Gastroesophageal sphincter (tissue), 4 donors: ENCODE measurements around the gene DRD2. TPM values are rescaled to one million over a fixed set of nuclear protein-coding genes. Genes with fewer than 3 reads are reported as not detected.

Experiments used
- ATAC-seq: fragments of 150-250 bp; one replicate; pipeline ENCODE4 v1.9.1; 2016; ENCODE audit warnings: mild to moderate bottlenecking, moderate library complexity
- H3K27ac ChIP-seq, 4 donors: fragments of 200-600 bp; sonication (generic) in 3 of 4; 1 replicate in 3 of 4; 2 replicates in 1 of 4; pipeline ENCODE4 v1.5.1; 2016 to 2019
- H3K27me3 ChIP-seq: fragments of 200-600 bp; sonication (generic); one replicate; pipeline ENCODE4 v1.5.1; 2019
- H3K36me3 ChIP-seq, 2 donors: fragments of 200-600 bp; sonication (generic); one replicate each; pipeline ENCODE4 v1.5.1; 2019; ENCODE audit warnings: control low read depth in 1 of 2
- H3K4me1 ChIP-seq, 3 donors: fragments of 200-600 bp; sonication (generic); 1 replicate in 2 of 3; 2 replicates in 1 of 3; pipeline ENCODE4 v1.5.1; 2016 to 2019; ENCODE audit warnings: control low read depth in 2 of 3
- H3K4me3 ChIP-seq, 2 donors: fragments of 200-600 bp; sonication (generic); one replicate each; pipeline ENCODE4 v1.5.1; 2019; ENCODE audit warnings: mild to moderate bottlenecking in 1 of 2, moderate library complexity in 1 of 2
- H3K9me3 ChIP-seq, 3 donors: fragments of 200-600 bp; sonication (generic); one replicate each; pipeline ENCODE4 v1.5.1; 2017 to 2019; ENCODE audit warnings: control low read depth in 2 of 3
- EP300 ChIP-seq: sonication (generic); formaldehyde crosslinking; IDR thresholded peaks from one replicate; pipeline ENCODE4 v1.6.1; 2017; ENCODE audit warnings: antibody characterized with exemption, mild to moderate bottlenecking
- POLR2A ChIP-seq, 2 donors: fragments of 450-650 bp; IDR thresholded peaks; one replicate each; pipeline ENCODE4 v1.6.1; 2017; ENCODE audit warnings: antibody characterized with exemption in 2 of 2, mild to moderate bottlenecking in 2 of 2, moderate library complexity in 1 of 2
- POLR2AphosphoS5 ChIP-seq: sonication (generic); formaldehyde crosslinking; IDR thresholded peaks from one replicate; pipeline ENCODE4 v1.6.1; 2017; ENCODE audit warnings: antibody characterized with exemption
- WGBS, 2 donors: methylation state at CpG; one replicate each; pipeline ENCODE4 v1.1.5; 2018; ENCODE audit warnings: low coverage in 1 of 2; 5-methylcytosine and 5-hydroxymethylcytosine counted together
- total RNA-seq, 4 donors: library from RNA; depleted of rRNA; stranded (reverse); fragments of >200 nt; gene quantifications; one replicate each; pipeline ENCODE4 v1.1.0, GENCODE V29; 2016
- TF ChIP-seq, protein P1 (sequence below), 4 experiments: fragments of 200-600 bp in 2 of 4; fragments of 450-650 bp in 2 of 4; sonication (generic) in 1 of 4; IDR thresholded peaks; one replicate each; pipeline ENCODE4 v1.5.1; 2017 to 2019; ENCODE audit warnings: antibody characterized with exemption in 4 of 4, mild to moderate bottlenecking in 2 of 4, moderate library complexity in 2 of 4

Gene DRD2
- total RNA-seq, 4 donors from 2014 or later: 0.13 to 0.35 TPM; not detected in 2

DNA sequence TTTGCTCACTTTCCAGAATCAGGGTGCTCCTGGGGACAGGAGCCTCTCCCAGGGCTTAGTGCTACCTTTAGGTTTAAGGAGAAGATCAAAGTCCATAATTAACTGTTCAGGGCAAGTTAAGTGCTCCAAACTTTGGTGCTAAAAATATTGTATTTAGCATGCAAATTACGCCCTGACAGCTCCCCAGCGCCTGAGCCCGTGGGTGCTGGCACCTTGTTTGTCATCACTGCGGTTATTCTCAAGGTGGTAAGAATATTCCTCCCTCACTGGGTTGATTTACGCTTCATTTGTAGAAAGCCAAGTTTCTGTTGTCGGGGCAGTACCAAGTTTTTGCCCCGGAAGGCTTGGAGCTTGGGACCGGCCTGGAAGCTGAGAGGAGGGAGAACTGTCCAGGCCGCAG lies 66.3 kb downstream of the DRD2 start:
- TF ChIP-seq POLR2AphosphoS5 (no peak), EP300 (no peak), POLR2A (IDR thresholded peaks at IDR 0.05) (no peak)
- no peaks in the 10 kb centered on the region for H3K9me3 ChIP-seq
- no CpG with 5 or more reads among the region's 9 CpGs for WGBS, 2 donors

DNA sequence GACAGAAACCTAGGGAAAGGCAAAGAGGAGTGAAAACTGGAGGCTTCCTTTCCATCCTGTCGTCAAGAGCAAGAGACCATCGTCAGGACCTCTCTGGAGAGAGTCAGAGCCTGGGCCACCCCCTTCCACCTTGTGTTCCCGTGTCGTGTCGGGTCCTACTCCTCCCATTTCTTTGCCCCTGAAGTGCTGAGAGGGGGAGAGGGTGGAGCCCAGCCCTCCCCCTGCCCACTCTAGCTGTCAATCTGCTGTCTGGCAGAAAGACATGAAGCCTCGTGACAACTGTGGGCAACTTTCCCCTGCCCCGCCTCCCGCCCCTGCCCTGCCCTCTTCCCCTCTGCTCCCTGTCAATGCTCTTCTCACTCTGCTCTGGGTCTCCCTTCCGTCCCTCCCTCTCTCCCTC lies 67.0 kb downstream of the DRD2 start:
- Histone ChIP-seq H3K36me3 (no peaks in the 10 kb centered on the region), H3K9me3 (no peaks in the 10 kb centered on the region), H3K27ac (no peak overlapping the region), H3K4me3 (no peak overlapping the region), H3K27me3 (no peaks in the 10 kb centered on the region), H3K4me1 (no peaks in the 10 kb centered on the region)
- 38 to 70% methylated on average over 7 to 8 of the region's 9 CpGs for WGBS, 2 donors
- TF ChIP-seq POLR2AphosphoS5: no peak
- no peak for TF ChIP-seq POLR2A (IDR thresholded peaks at IDR 0.05)
- no peak for TF ChIP-seq EP300
- TF ChIP-seq, protein P1, sequence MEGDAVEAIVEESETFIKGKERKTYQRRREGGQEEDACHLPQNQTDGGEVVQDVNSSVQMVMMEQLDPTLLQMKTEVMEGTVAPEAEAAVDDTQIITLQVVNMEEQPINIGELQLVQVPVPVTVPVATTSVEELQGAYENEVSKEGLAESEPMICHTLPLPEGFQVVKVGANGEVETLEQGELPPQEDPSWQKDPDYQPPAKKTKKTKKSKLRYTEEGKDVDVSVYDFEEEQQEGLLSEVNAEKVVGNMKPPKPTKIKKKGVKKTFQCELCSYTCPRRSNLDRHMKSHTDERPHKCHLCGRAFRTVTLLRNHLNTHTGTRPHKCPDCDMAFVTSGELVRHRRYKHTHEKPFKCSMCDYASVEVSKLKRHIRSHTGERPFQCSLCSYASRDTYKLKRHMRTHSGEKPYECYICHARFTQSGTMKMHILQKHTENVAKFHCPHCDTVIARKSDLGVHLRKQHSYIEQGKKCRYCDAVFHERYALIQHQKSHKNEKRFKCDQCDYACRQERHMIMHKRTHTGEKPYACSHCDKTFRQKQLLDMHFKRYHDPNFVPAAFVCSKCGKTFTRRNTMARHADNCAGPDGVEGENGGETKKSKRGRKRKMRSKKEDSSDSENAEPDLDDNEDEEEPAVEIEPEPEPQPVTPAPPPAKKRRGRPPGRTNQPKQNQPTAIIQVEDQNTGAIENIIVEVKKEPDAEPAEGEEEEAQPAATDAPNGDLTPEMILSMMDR (IDR thresholded peaks at IDR 0.05): no peak
- no peak for ATAC-seq

More for the DNA sequence above, 66.3 kb downstream of the DRD2 start:
- Histone ChIP-seq H3K27me3 (no peaks in the 10 kb centered on the region), H3K4me1 (no peaks in the 10 kb centered on the region), H3K4me3 (no peak overlapping the region), H3K36me3 (no peaks in the 10 kb centered on the region), H3K27ac (no peak overlapping the region)
- no peak for ATAC-seq

DNA sequence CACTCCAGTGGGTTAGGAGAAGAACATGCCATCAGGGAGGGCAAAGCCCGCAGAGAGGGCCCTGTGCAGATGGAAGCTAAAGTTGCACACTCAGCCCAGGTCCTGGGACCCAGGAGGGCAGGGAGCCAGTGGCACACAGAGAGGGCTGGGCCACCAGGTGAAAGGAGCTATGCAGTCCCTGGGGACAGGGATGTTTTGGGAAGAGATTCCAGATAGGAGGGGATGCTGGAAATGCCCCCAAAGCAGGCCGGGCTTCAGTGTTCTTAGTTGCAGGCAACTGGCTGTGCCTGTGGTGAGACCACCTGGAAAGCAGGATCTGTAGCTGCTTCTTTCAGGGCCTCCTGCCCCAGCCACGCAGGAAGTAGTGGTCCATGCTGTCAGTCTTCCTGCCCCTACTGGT lies 68.0 kb downstream of the DRD2 start:
- H3K27ac ChIP-seq: no peak overlapping the region
- WGBS, 2 donors: 77 to 100% methylated on average over 1 to 2 of the region's 3 CpGs
- H3K9me3 ChIP-seq: no peaks in the 10 kb centered on the region
- no peak overlapping the region for H3K4me3 ChIP-seq
- H3K27me3 ChIP-seq: no peaks in the 10 kb centered on the region
- no peak for TF ChIP-seq POLR2AphosphoS5
- TF ChIP-seq, protein P1 (IDR thresholded peaks at IDR 0.05): no peak
- TF ChIP-seq EP300: no peak
- no peak for TF ChIP-seq POLR2A (IDR thresholded peaks at IDR 0.05)
- ATAC-seq: no peak
- H3K4me1 ChIP-seq: no peaks in the 10 kb centered on the region
- H3K36me3 ChIP-seq: no peaks in the 10 kb centered on the region

DNA sequence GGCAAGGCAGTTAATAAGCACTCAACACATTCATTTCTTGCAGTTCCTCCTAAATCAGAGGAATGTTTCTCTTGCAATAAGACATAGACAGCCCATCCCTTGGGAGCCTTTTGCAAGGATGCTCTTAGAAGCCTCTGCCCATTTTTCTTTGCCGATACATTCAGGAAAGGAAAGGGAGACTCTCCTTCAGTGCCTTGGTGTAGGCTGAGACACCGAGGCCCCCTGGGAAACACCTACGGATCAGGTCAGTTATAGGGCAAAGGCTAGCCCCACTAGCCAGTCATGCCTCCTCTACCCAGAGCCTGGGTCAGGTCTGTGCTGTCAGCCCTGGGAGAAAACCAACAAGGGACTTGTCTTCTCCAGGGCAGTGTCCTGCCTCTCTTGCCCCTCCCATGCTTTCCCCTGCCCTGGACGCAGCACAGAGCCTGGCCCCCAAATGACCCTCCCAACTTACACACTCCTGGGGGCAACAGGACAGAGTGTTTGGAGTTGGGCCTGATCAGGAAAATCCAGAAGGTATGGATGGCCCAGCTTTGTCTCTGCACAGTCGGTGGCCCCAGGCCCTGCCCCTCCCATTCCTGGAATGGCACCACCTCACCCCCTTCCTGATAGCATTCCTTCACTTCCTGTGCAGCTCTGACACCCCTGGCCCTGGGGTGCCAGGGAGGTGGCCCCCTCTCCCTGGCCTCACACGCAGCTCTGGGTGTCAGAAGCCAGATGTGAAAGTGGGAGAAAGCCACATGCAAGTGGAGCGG lies 69.3 kb downstream of the DRD2 start:
- WGBS, 2 donors: 67 to 100% methylated on average over 1 to 3 of the region's 7 CpGs
- H3K36me3 ChIP-seq: no peaks in the 10 kb centered on the region
- ATAC-seq: no peak
- no peaks in the 10 kb centered on the region for H3K9me3 ChIP-seq
- H3K4me1 ChIP-seq: no peaks in the 10 kb centered on the region
- TF ChIP-seq POLR2A (IDR thresholded peaks at IDR 0.05) (no peak), POLR2AphosphoS5 (no peak), EP300 (no peak)
- TF ChIP-seq, protein P1 (IDR thresholded peaks at IDR 0.05): no peak
- H3K27me3 ChIP-seq: no peaks in the 10 kb centered on the region
- no peak overlapping the region for H3K27ac ChIP-seq
- no peak overlapping the region for H3K4me3 ChIP-seq

DNA sequence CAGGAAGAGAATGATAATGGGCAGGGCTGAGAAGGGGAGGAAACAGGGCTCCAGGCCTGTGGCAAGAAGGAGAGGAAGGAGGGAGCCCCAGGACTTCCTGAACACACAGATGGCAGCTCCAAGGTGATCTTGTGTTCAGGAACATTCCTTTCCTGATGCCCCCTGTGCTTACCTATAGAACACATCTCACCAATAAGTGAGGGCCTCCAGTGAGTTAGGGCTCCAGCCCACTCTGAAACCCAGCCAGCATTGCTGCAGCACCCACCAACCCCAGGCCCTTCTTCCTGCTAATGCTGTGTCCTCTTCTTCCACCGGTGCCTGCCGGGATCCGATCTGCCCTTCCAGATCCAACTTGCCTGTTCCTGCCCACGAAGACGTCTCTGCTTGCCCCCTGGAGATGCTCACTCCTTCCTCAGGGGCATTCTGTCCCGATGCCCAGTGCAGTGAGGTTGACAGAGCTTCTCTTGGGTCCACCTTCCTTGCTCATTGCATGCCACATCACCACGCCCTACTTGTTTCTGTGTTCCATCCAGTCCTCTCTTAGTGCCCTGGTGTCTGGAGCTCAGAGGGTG lies 70.3 kb downstream of the DRD2 start:
- WGBS, 2 donors: 94% methylated on average over 5 of the region's 7 CpGs; no CpG with 5 or more reads in 1 of the 2 donors
- peaks cover 0 to under 1% of the 10 kb centered on the region in 2 donors for H3K36me3 ChIP-seq
- no peaks in the 10 kb centered on the region for H3K9me3 ChIP-seq
- no peaks in the 10 kb centered on the region for H3K27me3 ChIP-seq
- H3K27ac ChIP-seq: no peak overlapping the region
- ATAC-seq: no peak
- H3K4me1 ChIP-seq: no peaks in the 10 kb centered on the region
- H3K4me3 ChIP-seq: no peak overlapping the region
- TF ChIP-seq POLR2A (IDR thresholded peaks at IDR 0.05) (no peak), EP300 (no peak), POLR2AphosphoS5 (no peak)
- TF ChIP-seq, protein P1 (IDR thresholded peaks at IDR 0.05): no peak
